NCI-H187 treated with DMSO at 0.1 percent for 48 hours (cell line): Measurements from ENCODE around the gene ANKRD28.
"Not testable (repeated sequence)": the region's sequence is repeated elsewhere in the genome, so short reads cannot be mapped to it uniquely, and the experiment has no call there.

Experiments used
- DNase-seq: peaks from one replicate; lab custom pipeline; 2025; lab: John Stamatoyannopoulos, UW

Gene ANKRD28

DNA sequence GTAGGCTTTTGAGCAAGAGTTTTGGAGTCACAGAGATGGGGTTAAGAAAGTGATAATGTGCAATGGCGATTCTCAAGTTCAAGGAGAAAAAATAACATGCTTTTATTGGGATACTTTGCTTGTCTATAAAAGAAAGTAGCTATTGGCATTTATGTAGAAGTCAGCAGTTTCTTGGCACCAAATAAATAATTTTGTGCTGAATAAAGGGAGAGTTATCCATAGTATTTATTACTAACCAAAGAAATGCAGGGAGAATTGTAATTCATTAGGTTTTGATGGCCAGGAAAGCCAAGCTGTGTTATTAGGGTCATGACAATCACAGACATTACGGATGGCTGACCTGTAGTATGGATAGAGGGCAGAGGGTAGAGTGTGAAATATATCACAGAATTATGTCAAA is 163.1 kb downstream of the ANKRD28 start:
- DNase-seq, result no peak

DNA sequence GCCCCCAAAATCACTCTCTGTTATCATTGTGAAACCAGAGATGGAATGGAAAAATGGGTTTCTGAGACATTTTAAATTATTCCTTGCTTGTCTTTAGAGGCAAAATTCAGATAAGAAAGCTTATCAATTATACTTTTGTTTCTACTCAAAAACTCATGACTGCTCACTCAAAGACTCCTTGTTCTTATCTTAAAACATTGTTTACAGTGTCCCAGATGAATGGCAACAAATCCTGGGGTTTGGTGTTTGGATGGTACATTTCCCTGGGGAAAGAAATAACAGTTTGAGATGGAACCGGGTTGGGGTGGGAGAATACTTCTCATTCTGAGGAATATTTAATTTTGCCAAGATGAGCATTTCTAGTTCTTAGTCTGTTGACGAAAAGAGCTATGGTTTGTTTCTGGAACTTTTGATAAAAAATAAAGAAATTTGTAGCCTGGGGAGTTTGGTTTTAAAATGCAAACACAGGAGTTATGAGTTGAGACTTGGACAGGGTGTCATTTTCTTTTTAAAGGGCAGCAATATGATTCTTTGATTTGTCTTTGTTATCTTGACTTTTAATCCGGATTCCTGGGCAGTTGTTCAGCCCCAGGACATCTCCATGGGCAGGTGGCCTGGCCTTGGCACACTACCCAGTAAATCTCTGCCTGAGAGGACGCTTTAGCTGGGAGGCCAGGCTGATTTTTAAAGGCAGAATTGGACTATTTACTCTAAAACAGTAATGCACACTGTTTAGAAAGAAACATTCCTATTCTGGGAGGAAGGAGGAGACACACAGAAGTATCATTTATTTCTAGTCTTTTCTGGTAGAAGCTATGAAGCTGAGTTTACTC is 163.8 kb downstream of the ANKRD28 start:
- DNase-seq, result no peak

DNA sequence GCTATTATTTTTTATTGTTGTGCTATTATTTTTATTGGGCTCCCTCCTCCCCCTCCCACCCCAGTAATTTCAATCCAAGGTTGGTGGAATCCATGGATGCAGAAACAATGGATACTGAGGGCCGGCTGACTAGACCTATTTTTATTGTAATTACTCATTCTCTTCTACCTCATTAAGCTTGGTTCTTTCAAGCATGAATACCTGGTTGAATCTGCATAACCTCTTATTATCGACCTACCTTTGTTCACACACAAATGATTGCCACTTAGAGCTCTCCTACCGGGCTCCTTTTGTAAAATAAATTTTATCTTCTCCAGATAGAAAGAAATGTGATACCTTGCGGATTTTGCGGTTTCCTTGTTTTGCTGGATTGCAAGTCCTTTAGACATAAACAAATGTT is 164.6 kb downstream of the ANKRD28 start:
- DNase-seq, result no peak

DNA sequence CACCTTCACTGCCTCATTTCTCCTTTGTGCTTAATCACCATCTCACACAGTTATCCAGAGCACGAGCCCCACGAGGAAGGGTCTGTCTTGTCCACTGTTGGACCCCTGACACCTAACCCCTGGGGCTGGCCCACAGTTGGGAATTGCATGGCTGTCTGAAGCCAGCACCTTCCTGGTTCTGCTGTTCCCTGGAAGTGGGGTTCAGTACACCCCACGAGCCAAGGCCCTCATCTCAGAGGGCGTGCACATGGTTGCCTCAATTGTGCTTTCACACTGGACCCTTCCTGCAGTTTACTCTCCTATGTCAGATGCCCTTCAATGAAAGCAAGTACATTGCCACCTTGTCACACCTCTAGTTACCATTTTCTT is 165.6 kb downstream of the ANKRD28 start:
- DNase-seq, result no peak

DNA sequence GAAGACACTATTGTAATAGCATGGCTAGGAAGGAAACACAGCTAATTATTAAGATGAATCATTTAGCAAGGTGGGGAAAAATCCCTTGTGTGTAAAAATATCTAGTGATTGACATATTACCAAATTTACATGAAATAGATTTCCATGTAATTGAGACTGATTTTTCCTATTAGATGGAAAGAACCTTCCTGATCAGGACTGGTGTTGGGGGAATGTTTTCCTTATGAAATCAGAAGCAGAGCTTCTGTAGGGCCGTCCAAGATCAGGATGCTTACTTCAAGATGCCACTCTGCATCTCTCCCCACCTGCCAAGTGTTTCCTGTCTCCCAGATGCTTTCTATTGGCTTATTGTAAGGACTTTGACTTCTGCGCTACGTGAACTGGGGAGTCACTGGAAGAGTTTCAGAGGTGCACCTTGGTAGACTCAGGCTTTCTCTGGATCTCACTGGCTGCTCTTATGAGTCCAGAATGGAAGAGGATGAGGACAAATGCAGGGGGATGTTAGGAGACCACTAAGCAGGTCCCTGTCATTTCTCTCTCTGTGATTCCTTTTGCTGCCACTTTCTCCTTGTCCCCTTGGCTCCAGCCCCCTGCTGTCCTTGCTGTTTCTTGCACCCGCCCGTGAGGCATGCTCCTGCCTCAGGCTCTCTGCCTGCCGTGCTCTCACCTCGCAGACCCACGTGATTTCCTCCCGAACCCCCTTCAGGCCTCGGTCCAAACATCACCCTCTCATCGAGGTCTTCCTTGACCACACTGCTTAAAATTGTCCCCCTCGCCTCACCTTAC is 166.2 kb downstream of the ANKRD28 start:
- no peak for DNase-seq

DNA sequence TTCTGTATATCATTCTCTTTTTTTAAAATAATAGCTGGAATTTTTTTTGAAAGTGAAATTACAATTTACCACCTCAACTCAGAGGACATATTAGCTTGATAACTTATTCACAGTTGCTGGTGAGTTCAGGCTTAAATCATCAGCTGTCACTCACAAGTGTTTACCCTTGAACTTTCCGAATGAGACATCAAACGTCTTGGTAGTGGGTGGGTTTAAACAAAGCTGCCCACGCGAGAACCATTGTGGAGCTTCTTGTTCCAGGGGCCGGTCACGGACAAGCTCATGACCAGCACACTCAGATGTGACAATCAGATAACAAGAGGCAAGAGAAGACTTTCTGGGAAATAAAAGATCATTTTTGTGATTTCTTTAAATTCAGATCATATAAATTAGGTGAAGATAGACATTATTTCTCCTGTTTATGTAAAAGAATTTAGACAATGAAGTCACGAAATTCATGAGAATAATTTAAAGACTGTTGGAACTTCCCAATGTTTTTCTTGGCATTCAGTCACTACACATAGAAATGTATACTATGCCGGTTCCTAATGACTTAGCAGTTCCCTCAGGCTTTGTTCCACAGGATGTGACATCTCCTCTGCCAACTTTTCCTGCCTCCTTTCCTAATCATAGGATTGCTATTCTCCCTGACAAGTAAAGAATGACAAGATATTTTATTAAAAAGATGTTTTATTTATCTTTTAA is 167.0 kb downstream of the ANKRD28 start:
- DNase-seq, result no peak

DNA sequence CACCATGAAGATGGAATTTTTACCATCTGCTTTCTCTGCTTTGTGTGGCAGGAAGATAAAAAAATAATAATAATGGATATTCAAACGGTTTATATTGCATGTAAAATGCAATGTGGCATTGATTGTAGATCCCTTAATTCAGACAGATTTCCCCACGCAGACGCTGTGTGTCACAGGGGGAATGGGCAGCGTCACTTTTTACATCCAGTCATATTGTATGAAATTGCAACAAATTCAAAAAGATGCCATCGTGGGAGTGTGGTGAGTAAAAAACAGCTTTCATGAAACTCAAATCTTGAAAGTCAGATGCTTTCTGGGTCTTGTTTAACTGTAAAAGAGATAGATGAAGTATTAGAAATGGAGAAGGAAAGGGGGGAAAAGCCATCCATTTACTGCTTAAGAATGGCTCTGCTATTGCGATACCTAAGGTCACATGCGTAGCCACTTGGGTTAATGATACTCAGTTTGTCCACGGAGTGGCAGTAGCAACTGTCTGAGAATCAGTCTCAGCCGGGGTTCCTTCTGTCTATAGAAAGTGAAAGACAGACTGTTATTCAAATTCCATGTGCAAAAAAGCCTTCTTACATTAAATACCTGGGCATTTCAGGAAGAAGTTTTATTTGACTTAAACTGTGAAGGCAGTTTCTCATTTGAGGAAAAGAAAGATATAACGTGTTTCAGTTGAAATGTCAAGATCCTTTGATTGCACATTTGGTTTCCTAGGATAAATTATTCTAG is 167.8 kb downstream of the ANKRD28 start:
- no peak for DNase-seq

DNA sequence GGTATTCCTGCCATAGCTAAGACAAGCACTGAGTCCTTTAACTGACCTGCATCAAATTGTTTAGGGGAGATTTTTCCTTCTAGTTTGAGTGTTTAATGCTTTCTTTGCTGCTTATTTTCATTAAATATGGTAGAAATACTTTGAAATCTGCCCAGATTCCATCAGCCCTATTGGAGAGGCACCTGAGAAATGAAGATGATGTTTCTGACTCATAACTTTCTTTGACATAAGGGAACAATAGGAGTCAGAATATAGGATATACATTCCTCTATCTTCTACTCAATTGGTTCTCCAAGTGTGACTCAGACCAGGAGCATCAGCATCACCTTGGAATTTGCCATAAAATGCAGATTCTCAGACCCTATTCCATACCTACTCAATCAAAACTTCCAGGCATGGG is 168.8 kb downstream of the ANKRD28 start:
- DNase-seq, result no peak

DNA sequence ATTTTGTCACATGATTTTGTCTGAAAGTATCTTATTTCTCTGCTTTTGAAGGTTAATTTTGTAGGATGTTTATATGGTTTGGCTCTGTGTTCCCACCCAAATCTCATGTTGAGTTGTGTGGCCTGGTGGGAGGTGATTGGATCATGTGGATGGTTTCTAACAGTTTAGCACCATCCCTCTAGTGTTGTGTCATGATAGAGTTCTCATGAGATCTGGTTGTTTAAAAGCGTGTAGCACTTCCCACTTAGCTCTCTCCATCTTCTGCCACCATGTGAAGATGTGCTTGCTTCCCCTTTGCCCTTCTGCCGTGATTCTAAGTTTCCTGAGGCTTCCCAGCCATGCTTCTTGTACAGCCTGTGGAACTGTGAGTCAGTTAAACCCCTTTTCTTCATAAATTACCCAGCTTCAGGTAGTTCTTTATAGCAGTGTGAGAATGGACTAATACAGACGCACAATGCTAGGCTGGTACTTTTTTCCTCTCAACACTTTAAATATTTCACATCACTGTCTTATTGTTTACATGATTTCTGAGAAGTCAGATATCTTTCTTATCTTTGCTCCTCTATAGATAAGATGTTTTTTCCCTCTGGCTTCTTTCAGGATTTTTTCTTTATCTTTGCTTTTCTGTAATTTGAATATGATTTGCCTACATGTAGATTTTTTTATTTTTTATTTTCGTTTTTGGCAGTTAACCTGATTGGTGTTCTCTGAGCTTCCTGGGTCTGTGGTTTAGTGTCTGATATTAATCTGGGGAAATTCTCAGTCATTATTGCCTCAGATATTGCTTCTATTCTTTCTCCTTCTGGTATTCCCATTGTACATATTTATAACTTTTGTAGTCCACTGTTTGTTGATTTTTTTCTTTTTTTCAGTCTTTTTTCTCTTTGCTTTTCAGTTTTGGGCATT is 174.0 kb downstream of the ANKRD28 start:
- DNase-seq, result no peak

DNA sequence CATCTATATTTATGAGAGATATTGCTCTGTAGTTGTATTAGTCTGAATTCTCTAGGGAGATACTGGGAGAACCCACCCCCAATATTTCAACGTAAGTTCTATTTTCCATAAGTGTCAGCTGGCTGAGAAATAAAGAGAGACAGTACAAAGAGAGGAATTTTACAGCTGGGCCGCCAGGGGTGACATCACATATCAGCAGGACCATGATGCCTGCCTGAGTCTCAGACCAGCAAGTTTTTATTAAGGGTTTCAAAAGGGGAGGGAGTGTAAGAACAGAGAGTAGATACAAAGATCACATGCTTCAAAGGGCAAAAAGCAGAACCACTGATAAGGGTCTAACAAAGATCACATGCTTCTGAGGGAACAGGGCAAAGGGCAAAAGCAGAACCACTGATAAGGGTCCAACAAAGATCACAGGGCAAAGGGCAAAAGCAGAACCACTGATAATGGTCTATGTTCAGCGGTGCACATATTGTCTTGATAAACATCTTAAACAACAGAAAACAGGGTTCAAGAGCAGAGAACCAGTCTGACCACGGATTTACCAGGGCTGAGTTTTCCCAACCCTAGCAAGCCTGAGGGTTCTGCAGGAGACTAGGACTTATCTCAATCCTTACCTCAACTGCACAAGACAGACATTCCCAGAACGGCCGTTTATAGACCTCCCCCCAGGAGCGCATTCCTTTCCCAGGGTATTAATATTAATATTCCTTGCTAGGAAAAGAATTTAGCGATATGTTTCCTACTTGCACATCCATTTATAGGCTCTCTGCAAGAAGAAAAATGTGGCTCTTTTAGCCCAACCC is 177.9 kb downstream of the ANKRD28 start:
- DNase-seq, result not testable (repeated sequence)
